Natural killer cell (primary cell): ENCODE results near the gene DAPK1. TPM values are rescaled to one million over a fixed set of nuclear protein-coding genes. Genes with fewer than 3 reads are reported as not detected.

Source experiments
- ATAC-seq, 3 donors: fragments of 150-1000 bp in 2 of 3; fragments of 200-7000 bp in 1 of 3; cut with Tn5 transposase; 1 replicate in 1 of 3; 2 replicates in 2 of 3; pipeline ENCODE4 v1.10.0; 2021; ENCODE audit warnings: mild to moderate bottlenecking in 2 of 3, moderate library complexity in 2 of 3
- DNase-seq, 2 donors: peaks; one replicate each; pipeline versions ENCODE4 v3.0.0 to v3.0.0-alpha.2; 2013 to 2021; ENCODE audit warnings: mixed read lengths in 1 of 2
- H3K27ac ChIP-seq: one replicate; pipeline ENCODE4 v1.5.1; 2013; ENCODE audit warnings: mild to moderate bottlenecking, low read length
- H3K27me3 ChIP-seq: one replicate; pipeline ENCODE4 v1.6.1; 2013; ENCODE audit warnings: low read length; ENCODE audit not compliant: control insufficient read depth, insufficient read depth
- H3K36me3 ChIP-seq: one replicate; pipeline ENCODE4 v1.6.1; 2013; ENCODE audit warnings: low read length; ENCODE audit not compliant: control insufficient read depth, insufficient read depth
- H3K4me1 ChIP-seq: one replicate; pipeline ENCODE4 v1.6.1; 2013; ENCODE audit warnings: low read length; ENCODE audit not compliant: control insufficient read depth, insufficient read depth
- H3K4me3 ChIP-seq: one replicate; pipeline ENCODE4 v1.5.1; 2013; ENCODE audit warnings: low read length
- H3K9me3 ChIP-seq: one replicate; pipeline ENCODE4 v1.6.1; 2013; ENCODE audit warnings: low read length; ENCODE audit not compliant: control insufficient read depth, insufficient read depth
- H3K27ac Mint-ChIP-seq, 2 donors: one replicate each; pipeline ENCODE4 v1.8.0; 2022; ENCODE audit warnings: mild to moderate bottlenecking in 2 of 2, mixed read lengths in 2 of 2, moderate library complexity in 1 of 2
- H3K27me3 Mint-ChIP-seq, 2 donors: one replicate each; pipeline ENCODE4 v1.8.0; 2022; ENCODE audit warnings: low read depth in 2 of 2, mixed read lengths in 2 of 2
- H3K36me3 Mint-ChIP-seq: one replicate; pipeline ENCODE4 v1.8.0; 2022; ENCODE audit warnings: mixed read lengths
- H3K4me1 Mint-ChIP-seq, 2 donors: one replicate each; pipeline ENCODE4 v1.8.0; 2022; ENCODE audit warnings: mixed read lengths in 2 of 2
- H3K4me3 Mint-ChIP-seq: one replicate; pipeline ENCODE4 v1.8.0; 2022; ENCODE audit warnings: mild to moderate bottlenecking, moderate library complexity, mixed read lengths
- H3K9me3 Mint-ChIP-seq, 2 donors: one replicate each; pipeline ENCODE4 v1.8.0; 2022; ENCODE audit warnings: mixed read lengths in 2 of 2
- CTCF ChIP-seq: fragments of 200-600 bp; IDR thresholded peaks from one replicate; pipeline ENCODE4 v1.8.0; 2022; ENCODE audit warnings: antibody characterized with exemption
- WGBS: methylation state at CpG from one replicate; pipeline ENCODE4 v1.1.7; 2013; ENCODE audit warnings: missing lambda C conversion rate; ENCODE audit not compliant: insufficient coverage; 5-methylcytosine and 5-hydroxymethylcytosine counted together
- intact Hi-C: fragments of 100-400 bp; cut with micrococcal nuclease; formaldehyde crosslinking; loops from one replicate; pipeline ENCODE4 v1.14.2; 2022
- total RNA-seq, 4 donors: library from RNA; stranded (reverse); fragments of 120-200 nt in 1 of 4; gene quantifications; one replicate each; pipeline versions ENCODE4 v1.2.3 to v1.2.4, GENCODE V29; 2013 to 2022

Gene DAPK1
- total RNA-seq, 3 donors from 2014 or later (not counting 1 experiment from before 2014, with no cell fraction given): 12.2 to 26.5 (median 22.7) TPM

- no peaks in the 10 kb centered on the region for H3K9me3 ChIP-seq
- intact Hi-C loops: no loop called here
- no peak overlapping the region for H3K4me3 ChIP-seq
- H3K27me3 ChIP-seq: no peaks in the 10 kb centered on the region
- H3K4me1 Mint-ChIP-seq: peaks cover 0 to 9% of the 10 kb centered on the region in 2 donors
- ATAC-seq: no peak
- H3K36me3 Mint-ChIP-seq: no peaks in the 10 kb centered on the region
- no peak overlapping the region for H3K4me3 Mint-ChIP-seq
- no peak for DNase-seq
- no peak for TF ChIP-seq CTCF
- no peak overlapping the region for H3K27ac ChIP-seq
- H3K27ac Mint-ChIP-seq: no peak overlapping the region
- no peaks in the 10 kb centered on the region for H3K4me1 ChIP-seq
- H3K36me3 ChIP-seq: no peaks in the 10 kb centered on the region
- no peaks in the 10 kb centered on the region for H3K9me3 Mint-ChIP-seq
- peaks cover 11 to 16% of the 10 kb centered on the region in 2 donors for H3K27me3 Mint-ChIP-seq
Measured at GRCh38 chr9:87490225-87490624, 7.4 kb upstream of the DAPK1 start.

- Mint-ChIP-seq H3K36me3 (no peaks in the 10 kb centered on the region), H3K27ac (no peak overlapping the region), H3K27me3 (peaks cover 14 to 15% of the 10 kb centered on the region in 2 donors), H3K9me3 (no peaks in the 10 kb centered on the region), H3K4me3 (no peak overlapping the region), H3K4me1 (peaks cover 0 to 15% of the 10 kb centered on the region in 2 donors)
- Histone ChIP-seq H3K27ac (no peak overlapping the region), H3K4me1 (no peaks in the 10 kb centered on the region), H3K9me3 (no peaks in the 10 kb centered on the region), H3K4me3 (no peak overlapping the region), H3K27me3 (no peaks in the 10 kb centered on the region), H3K36me3 (no peaks in the 10 kb centered on the region)
- TF ChIP-seq CTCF: no peak
- ATAC-seq (no peak), DNase-seq (no peak)
- intact Hi-C loops: no loop called here
Measured at GRCh38 chr9:87490907-87491306, 6.8 kb upstream of the DAPK1 start.

GRCh38 chr9:87491523-87491922, 6.1 kb upstream of the DAPK1 start:
- DNase-seq (no peak), ATAC-seq (no peak)
- H3K4me1 ChIP-seq: no peaks in the 10 kb centered on the region
- Mint-ChIP-seq H3K27me3 (peaks cover 9 to 15% of the 10 kb centered on the region in 2 donors), H3K4me1 (peaks cover 0 to 16% of the 10 kb centered on the region in 2 donors), H3K36me3 (no peaks in the 10 kb centered on the region), H3K27ac (no peak overlapping the region), H3K4me3 (no peak overlapping the region), H3K9me3 (no peaks in the 10 kb centered on the region)
- TF ChIP-seq CTCF: no peak
- no peaks in the 10 kb centered on the region for H3K27me3 ChIP-seq
- no peak overlapping the region for H3K4me3 ChIP-seq
- intact Hi-C loops: no loop called here
- H3K9me3 ChIP-seq: no peaks in the 10 kb centered on the region
- H3K36me3 ChIP-seq: no peaks in the 10 kb centered on the region
- no peak overlapping the region for H3K27ac ChIP-seq
- 47% methylated on average over 3 of the region's 3 CpGs for WGBS

- ATAC-seq: no peak
- intact Hi-C loops: no loop called here
- 82% methylated on average over 3 of the region's 3 CpGs for WGBS
Measured at GRCh38 chr9:87492642-87493041, 5.0 kb upstream of the DAPK1 start.

More at GRCh38 chr9:87492642-87493041, 5.0 kb upstream of the DAPK1 start:
- H3K27me3 Mint-ChIP-seq: peaks cover 9 to 18% of the 10 kb centered on the region in 2 donors
- H3K4me1 ChIP-seq: no peaks in the 10 kb centered on the region
- H3K4me1 Mint-ChIP-seq: peaks cover 0 to 20% of the 10 kb centered on the region in 2 donors
- no peaks in the 10 kb centered on the region for H3K36me3 Mint-ChIP-seq
- H3K4me3 ChIP-seq: no peak overlapping the region
- DNase-seq: no peak
- no peaks in the 10 kb centered on the region for H3K27me3 ChIP-seq
- H3K9me3 ChIP-seq: no peaks in the 10 kb centered on the region
- H3K9me3 Mint-ChIP-seq: no peaks in the 10 kb centered on the region
- no peak overlapping the region for H3K27ac Mint-ChIP-seq
- H3K36me3 ChIP-seq: no peaks in the 10 kb centered on the region
- TF ChIP-seq CTCF: no peak
- H3K27ac ChIP-seq: no peak overlapping the region
- no peak overlapping the region for H3K4me3 Mint-ChIP-seq
